AG08396 (cell line): ENCODE results near the gene PCNA.
A peak's percentile ranks its signal among the peaks of the same experiment; 100 is the strongest.
"Not testable (repeated sequence)": the region's sequence is repeated elsewhere in the genome, so short reads cannot be mapped to it uniquely, and the experiment has no call there.

Experiments
- DNase-seq: peaks from one replicate; pipeline ENCODE4 v3.0.0; 2012; ENCODE audit warnings: low spot score, mixed read lengths

The PCNA gene

GRCh38 chr20:5141615-5142014, 21.9 kb upstream of the PCNA start:
- DNase-seq = no peak

GRCh38 chr20:5140195-5140594, 20.4 kb upstream of the PCNA start:
- DNase-seq = no peak

GRCh38 chr20:5136096-5136495, 16.3 kb upstream of the PCNA start:
- no peak for DNase-seq

GRCh38 chr20:5135363-5136012, 15.7 kb upstream of the PCNA start:
- no peak for DNase-seq

- DNase-seq = no peak
Measured at GRCh38 chr20:5133998-5134397, 14.2 kb upstream of the PCNA start.

- no peak for DNase-seq
Measured at GRCh38 chr20:5131502-5131901, 11.7 kb upstream of the PCNA start.

GRCh38 chr20:5128886-5129285, 9.1 kb upstream of the PCNA start:
- DNase-seq = no peak

- DNase-seq = no peak
Measured at GRCh38 chr20:5127859-5128424, 8.2 kb upstream of the PCNA start.

GRCh38 chr20:5127204-5127858, 7.6 kb upstream of the PCNA start:
- peak; percentile 19 for DNase-seq

- DNase-seq = peak; percentile 99
Measured at GRCh38 chr20:5126512-5127203, 6.9 kb upstream of the PCNA start, which contains the start of gene CDS2. CDS2 (plus strand) TSS chr20:5127008; CDS start chr20:5127093, 85 bp downstream.

- DNase-seq = no peak
Measured at GRCh38 chr20:5122873-5123260, 3.1 kb upstream of the PCNA start.

GRCh38 chr20:5120185-5120476, 373 bp upstream of the PCNA start:
- DNase-seq = no peak

GRCh38 chr20:5119143-5119434, 669 bp downstream of the PCNA start:
- DNase-seq = no peak

GRCh38 chr20:5118220-5119142, 1.3 kb downstream of the PCNA start:
- no peak for DNase-seq

- DNase-seq = no peak
Measured at GRCh38 chr20:5116875-5117274, 2.9 kb downstream of the PCNA start.

GRCh38 chr20:5114403-5114802, 5.4 kb downstream of the PCNA start:
- no peak for DNase-seq

- no peak for DNase-seq
Measured at GRCh38 chr20:5113615-5113986, 6.2 kb downstream of the PCNA start.

GRCh38 chr20:5109276-5109675, 10.5 kb downstream of the PCNA start:
- no peak for DNase-seq

GRCh38 chr20:5104479-5104878, 15.3 kb downstream of the PCNA start:
- DNase-seq = no peak

GRCh38 chr20:5100684-5101347, 18.9 kb downstream of the PCNA start:
- DNase-seq = peak; percentile 66

GRCh38 chr20:5099909-5100308, 19.8 kb downstream of the PCNA start:
- DNase-seq = not testable (repeated sequence)

GRCh38 chr20:5099009-5099408, 20.7 kb downstream of the PCNA start:
- DNase-seq = not testable (repeated sequence)
